Heart right ventricle (tissue), 16 donors: ENCODE results near the gene C4BPA. TPM values are rescaled to one million over a fixed set of nuclear protein-coding genes. Genes with fewer than 3 reads are reported as not detected.

Experiments used
- ATAC-seq, 8 donors: fragments of 200-7000 bp; cut with Tn5 transposase; one replicate each; pipeline ENCODE4 v1.9.1; 2020; ENCODE audit warnings: mild to moderate bottlenecking in 8 of 8, moderate library complexity in 8 of 8, moderate number of reproducible peaks in 1 of 8
- DNase-seq, 2 donors: peaks; one replicate each; pipeline ENCODE4 v3.0.0-alpha.2; 2020
- H3K27ac ChIP-seq, 10 donors: fragments of 200-600 bp; sonication (generic) in 2 of 10; one replicate each; pipeline versions ENCODE4 v1.5.0 to v1.8.0; 2020 to 2022; ENCODE audit warnings: mild to moderate bottlenecking in 3 of 10
- H3K27me3 ChIP-seq, 7 donors: fragments of 200-600 bp; one replicate each; pipeline ENCODE4 v1.8.0; 2021 to 2022; ENCODE audit warnings: mild to moderate bottlenecking in 2 of 7
- H3K36me3 ChIP-seq, 9 donors: fragments of 200-600 bp; sonication (generic) in 1 of 9; one replicate each; pipeline versions ENCODE4 v1.5.0 to v1.8.0; 2020 to 2022; ENCODE audit warnings: mild to moderate bottlenecking in 2 of 9
- H3K4me1 ChIP-seq, 9 donors: fragments of 200-600 bp; sonication (generic) in 1 of 9; one replicate each; pipeline versions ENCODE4 v1.5.0 to v1.8.0; 2020 to 2022; ENCODE audit warnings: mild to moderate bottlenecking in 4 of 9
- H3K4me3 ChIP-seq, 10 donors: fragments of 200-600 bp; sonication (generic) in 2 of 10; one replicate each; pipeline versions ENCODE4 v1.5.0 to v1.8.0; 2020 to 2022; ENCODE audit warnings: mild to moderate bottlenecking in 7 of 10, moderate library complexity in 2 of 10
- H3K9me3 ChIP-seq, 11 donors: fragments of 200-600 bp in 10 of 11; sonication (generic) in 2 of 11; one replicate each; pipeline versions ENCODE4 v1.5.0 to v1.8.0; 2013 to 2022; ENCODE audit warnings: mild to moderate bottlenecking in 2 of 11, control low read depth in 1 of 11, moderate library complexity in 1 of 11
- WGBS, 2 donors: extraction: QIAGEN DNeasy Blood & Tissue Kit; methylation state at CpG; one replicate each; pipeline ENCODE4 v1.1.7; 2013; ENCODE audit warnings: inconsistent platforms in 1 of 2; 5-methylcytosine and 5-hydroxymethylcytosine counted together
- intact Hi-C, 10 donors: fragments of 100-400 bp; cut with DNase I; formaldehyde crosslinking; loops; one replicate each; pipeline versions ENCODE4 v1.11.1 to v1.14.2; 2022
- polyA plus RNA-seq, 2 donors: library from polyadenylated mRNA; stranded (reverse); fragments of 200-250 nt; gene quantifications; one replicate each; pipeline ENCODE4 v1.2.3, GENCODE V29; 2013
- total RNA-seq, 10 donors: library from RNA; stranded (reverse); fragmentation: NEBNext Ultra II Directional in 3 of 10; extraction: Animal tissue kit (Norgen Biotek cat#: 25700) in 3 of 10; gene quantifications; one replicate each; pipeline versions ENCODE4 v1.2.1 to v1.2.4, GENCODE V29; 2021 to 2023
- TF ChIP-seq, protein P1 (sequence below), 9 donors: fragments of 200-600 bp; sonication (generic) in 2 of 9; IDR thresholded peaks; one replicate each; pipeline versions ENCODE4 v1.5.0 to v1.8.0; 2021 to 2022; ENCODE audit warnings: antibody characterized with exemption in 9 of 9, mild to moderate bottlenecking in 5 of 9, moderate library complexity in 1 of 9
- donor health status: Arrhythmogenic right ventricular cardiomyopathy.
- donor health status: ischemic (EF 13 %, LVEDD 7.1; RV severe dilation, severe dysfunction).
- donor health status: healthy with polysubstance abuse.
- donor health status: DM: no; HTN: yes; CAD: no.
- donor health status: DM: no; HTN: no; CAD: no.
- donor health status: ischemic (EF 25% LVEDD 6.9; RV normal size, moderate dysfunction).
- donor health status: ischemic (EF 25% LVEDD 5.7; RV mildly dilated, moderate dysfunction).
- donor health status: healthy.
- donor health status: DM: yes; HTN: yes; CAD: no.
- donor health status: Ischemic cardiomyopathy.
- donor health status: ischemic (EF 35%, LVEDD 5.7; RV mildly dilated, moderate dysfunction).
- donor health status: nonischemic (EF 11% LVEDD 7.7; RV severe dilation, severe dysfunction).
- donor health status: DM: yes; HTN: yes; CAD: no.
- donor health status: PGD.
- donor health status: ischemic (EF 29% LVEDD 5.4; RV normal size, mild dysfunction).
- donor health status: nonischemic (EF 23%, LVEDD 6.1; RV moderate dilation, normal function).

Gene C4BPA
- total and polyA plus RNA-seq, 12 donors = not detected

DNA sequence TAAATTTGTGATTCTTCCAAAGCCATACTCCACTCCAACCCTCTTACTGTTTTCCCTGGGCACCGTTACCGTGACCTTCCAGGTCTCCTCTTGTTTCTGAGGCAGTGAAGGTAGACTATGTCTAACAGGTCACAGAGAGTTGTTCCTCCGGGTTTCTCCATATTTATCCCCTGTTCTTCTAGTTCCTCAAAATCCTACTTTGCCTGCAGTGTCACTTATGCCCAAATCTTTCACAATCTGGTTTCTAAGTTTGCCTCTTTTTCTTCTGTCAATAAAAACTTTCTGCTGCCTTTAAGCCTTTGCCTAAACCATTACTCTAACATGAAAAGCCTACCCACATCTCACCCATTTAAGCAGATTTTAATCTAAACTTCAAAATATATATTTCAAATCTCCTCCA lies 87.7 kb downstream of the C4BPA start:
- intact Hi-C loops = no loop called here
- WGBS, 2 donors = 91 to 93% methylated on average over 3 of the region's 3 CpGs
- Histone ChIP-seq H3K4me1 (peaks cover 0 to 16% (median 0%) of the 10 kb centered on the region in 9 donors), H3K27ac (no peak overlapping the region), H3K9me3 (no peaks in the 10 kb centered on the region), H3K4me3 (no peak overlapping the region), H3K27me3 (no peaks in the 10 kb centered on the region), H3K36me3 (no peaks in the 10 kb centered on the region)
- DNase-seq = no peak
- ATAC-seq = no peak
- TF ChIP-seq, protein P1, sequence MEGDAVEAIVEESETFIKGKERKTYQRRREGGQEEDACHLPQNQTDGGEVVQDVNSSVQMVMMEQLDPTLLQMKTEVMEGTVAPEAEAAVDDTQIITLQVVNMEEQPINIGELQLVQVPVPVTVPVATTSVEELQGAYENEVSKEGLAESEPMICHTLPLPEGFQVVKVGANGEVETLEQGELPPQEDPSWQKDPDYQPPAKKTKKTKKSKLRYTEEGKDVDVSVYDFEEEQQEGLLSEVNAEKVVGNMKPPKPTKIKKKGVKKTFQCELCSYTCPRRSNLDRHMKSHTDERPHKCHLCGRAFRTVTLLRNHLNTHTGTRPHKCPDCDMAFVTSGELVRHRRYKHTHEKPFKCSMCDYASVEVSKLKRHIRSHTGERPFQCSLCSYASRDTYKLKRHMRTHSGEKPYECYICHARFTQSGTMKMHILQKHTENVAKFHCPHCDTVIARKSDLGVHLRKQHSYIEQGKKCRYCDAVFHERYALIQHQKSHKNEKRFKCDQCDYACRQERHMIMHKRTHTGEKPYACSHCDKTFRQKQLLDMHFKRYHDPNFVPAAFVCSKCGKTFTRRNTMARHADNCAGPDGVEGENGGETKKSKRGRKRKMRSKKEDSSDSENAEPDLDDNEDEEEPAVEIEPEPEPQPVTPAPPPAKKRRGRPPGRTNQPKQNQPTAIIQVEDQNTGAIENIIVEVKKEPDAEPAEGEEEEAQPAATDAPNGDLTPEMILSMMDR (IDR thresholded peaks at IDR 0.05) = no peak

DNA sequence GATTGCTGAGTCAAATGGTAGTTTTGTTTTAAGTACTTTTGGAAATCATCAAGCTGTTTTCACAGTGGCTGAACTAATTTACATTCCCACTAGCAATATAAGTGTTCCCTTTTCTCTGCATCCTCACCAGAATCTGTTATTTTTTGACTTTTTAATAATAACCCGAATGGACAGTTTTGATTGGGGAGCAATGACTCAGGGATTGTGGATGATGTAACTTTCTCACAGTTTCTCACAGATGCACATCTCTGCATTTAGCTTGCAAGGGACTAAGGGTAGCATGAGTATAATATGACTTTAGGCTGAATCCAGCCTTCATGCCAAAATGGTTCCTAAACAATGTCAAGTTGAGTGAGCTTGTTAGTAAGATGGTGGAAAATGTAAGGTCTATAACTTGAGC lies 90.2 kb downstream of the C4BPA start:
- peaks cover 0 to 16% (median 0%) of the 10 kb centered on the region in 11 donors for H3K9me3 ChIP-seq
- intact Hi-C loops = no loop called here

More for the DNA sequence above, 90.2 kb downstream of the C4BPA start:
- DNase-seq = no peak
- Histone ChIP-seq H3K4me1 (peaks cover 0 to 8% (median 0%) of the 10 kb centered on the region in 9 donors), H3K36me3 (no peaks in the 10 kb centered on the region), H3K27ac (no peak overlapping the region), H3K27me3 (no peaks in the 10 kb centered on the region), H3K4me3 (no peak overlapping the region)
- TF ChIP-seq, protein P1 (IDR thresholded peaks at IDR 0.05) = no peak
- no peak for ATAC-seq
- 90 to 100% methylated on average over 1 of the region's 1 CpG for WGBS, 2 donors

Other genes with a start within 250 kb of the C4BPA start
- gene IL20, start 238.6 kb upstream of the C4BPA start, total RNA-seq = not detected
- gene IL20, start 238.6 kb upstream of the C4BPA start, polyA plus RNA-seq = not detected
- gene IL24, start 206.8 kb upstream of the C4BPA start, total RNA-seq = not detected
- gene IL24, start 206.8 kb upstream of the C4BPA start, polyA plus RNA-seq = under 1 TPM in 1 of 2 donors, not detected in 1; 0.26 TPM
- gene FCMR, start 182.3 kb upstream of the C4BPA start, total RNA-seq = 10 to 100 TPM in 1 of 10 donors, 1 to 10 TPM in 9; 1.3 to 13.4 (median 3.7) TPM
- gene FCMR, start 182.3 kb upstream of the C4BPA start, polyA plus RNA-seq = 1 to 10 TPM in 1 of 2 donors, under 1 TPM in 1; 0.37 to 2.8 TPM
- gene PIGR, start 157.8 kb upstream of the C4BPA start, total RNA-seq = under 1 TPM in 2 of 10 donors, not detected in 8; 0.10 to 0.11 TPM
- gene PIGR, start 157.8 kb upstream of the C4BPA start, polyA plus RNA-seq = under 1 TPM in 1 of 2 donors, not detected in 1; 0.01 TPM
- not detected for gene FCAMR, start 133.8 kb upstream of the C4BPA start, total RNA-seq
- not detected for gene FCAMR, start 133.8 kb upstream of the C4BPA start, polyA plus RNA-seq
- gene C1orf116, start 71.5 kb upstream of the C4BPA start, total RNA-seq = 1 to 10 TPM in 1 of 10 donors, under 1 TPM in 9; 0.36 to 1.5 (median 0.65) TPM
- gene C1orf116, start 71.5 kb upstream of the C4BPA start, polyA plus RNA-seq = under 1 TPM; 0.07 to 0.16 TPM
- 1 to 10 TPM; 4.1 to 9.1 (median 5.9) TPM for gene YOD1, start 53.0 kb upstream of the C4BPA start, total RNA-seq
- 1 to 10 TPM; 2.6 to 3.7 TPM for gene YOD1, start 53.0 kb upstream of the C4BPA start, polyA plus RNA-seq
- gene PFKFB2, start 51.0 kb upstream of the C4BPA start, total RNA-seq = 100 to 1,000 TPM in 5 of 10 donors, 10 to 100 TPM in 5; 45.3 to 161 (median 89.5) TPM
- gene PFKFB2, start 51.0 kb upstream of the C4BPA start, polyA plus RNA-seq = 10 to 100 TPM in 1 of 2 donors, 1 to 10 TPM in 1; 5.2 to 41.4 TPM
- 1 to 10 TPM in 1 of 10 donors, under 1 TPM in 2, not detected in 7; 0.49 to 1.7 (median 0.57) TPM for gene C4BPB, start 15.4 kb upstream of the C4BPA start, total RNA-seq
- gene C4BPB, start 15.4 kb upstream of the C4BPA start, polyA plus RNA-seq = under 1 TPM in 1 of 2 donors, not detected in 1; 0.06 TPM
- gene CD55, start 217.4 kb downstream of the C4BPA start, total RNA-seq = 100 to 1,000 TPM in 3 of 10 donors, 10 to 100 TPM in 7; 69.5 to 132 (median 81.4) TPM
- gene CD55, start 217.4 kb downstream of the C4BPA start, polyA plus RNA-seq = 10 to 100 TPM; 25.3 to 90.6 TPM